A549 treated with Mapracorat at 1 μM for 4 hours (cell line): ENCODE data around the gene PLLP. TPM values are rescaled to one million over a fixed set of nuclear protein-coding genes. Genes with fewer than 3 reads are reported as not detected.

Experiments used
- total RNA-seq: library from RNA; stranded (reverse); fragments of 200-300 nt; extraction: Qiagen RNA extraction; gene quantifications from 5 replicates; pipeline ENCODE4 v1.2.3, GENCODE V29; 2022

Gene PLLP
- 1.1 to 1.8 TPM (median 1.6 TPM) in 5 replicates for total RNA-seq

GRCh38 chr16:57284209-57284951 is at the start of gene PLLP:
TSS of gene PLLP (minus strand) at chr16:57284672. CDS start at chr16:57284540, 132 bp downstream.

DNA sequence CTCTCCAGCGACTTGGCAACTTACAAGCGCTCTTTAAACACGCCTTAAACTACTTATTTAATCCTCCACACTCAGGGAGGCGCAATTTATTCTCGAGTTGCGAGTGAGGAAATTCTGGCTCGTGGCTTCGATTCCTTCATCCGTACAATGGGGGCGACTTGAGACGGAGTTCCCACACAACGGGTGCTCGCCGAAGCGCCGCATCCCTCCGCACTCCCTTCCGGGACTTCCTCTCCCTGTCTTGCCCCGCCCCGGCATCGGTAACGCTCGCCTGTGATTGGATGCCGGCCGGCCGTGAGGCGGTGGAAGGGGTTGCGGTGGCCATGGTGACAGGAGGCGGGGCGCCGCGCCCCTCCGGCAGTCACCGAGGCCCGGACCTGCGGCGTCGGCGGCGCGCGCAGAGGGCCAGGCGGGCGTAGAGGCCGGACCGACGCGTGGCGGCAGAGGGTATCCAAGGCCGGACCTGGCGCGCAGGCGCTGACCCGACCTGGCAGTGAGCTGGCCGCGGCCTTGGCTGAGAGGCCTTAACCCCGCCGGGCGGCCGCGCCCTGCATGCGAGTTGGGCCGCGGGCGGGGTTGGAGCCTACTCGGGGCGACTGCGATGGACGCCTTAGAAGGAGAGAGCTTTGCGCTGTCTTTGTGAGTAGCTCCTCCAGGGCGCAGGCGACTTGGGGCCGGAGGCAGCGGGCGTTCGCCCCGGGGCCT is 39.6 kb downstream of the PLLP start, which contains the start of gene ARL2BP:
ARL2BP (plus strand) TSS at position 493 of the 705 bp plus-strand sequence; CDS start at position 602, 109 bp downstream.

Other genes starting within 250 kb of the PLLP start
- 41.8 to 49.2 TPM (median 43.7 TPM) in 5 replicates for gene CPNE2, start 192.1 kb downstream of the PLLP start, total RNA-seq
- gene PSME3IP1, start 98.6 kb downstream of the PLLP start, total RNA-seq: 79.2 to 113 TPM (median 88.8 TPM) in 5 replicates
- gene RSPRY1, start 98.3 kb downstream of the PLLP start, total RNA-seq: 27.7 to 36.2 TPM (median 34.9 TPM) in 5 replicates
- 73.1 to 80.0 TPM (median 76.6 TPM) in 5 replicates for gene ARL2BP, start 39.4 kb downstream of the PLLP start, total RNA-seq
- 0.05 to 0.07 TPM (median 0.07 TPM) in 4 of 5 replicates, not detected in the other for gene CCL22, start 74.1 kb upstream of the PLLP start, total RNA-seq
- 0.07 to 0.18 TPM (median 0.12 TPM) in 5 replicates for gene CX3CL1, start 87.8 kb upstream of the PLLP start, total RNA-seq
- not detected in 5 replicates for gene CCL17, start 120.1 kb upstream of the PLLP start, total RNA-seq
- gene CIAPIN1, start 162.7 kb upstream of the PLLP start, total RNA-seq: 69.9 to 90.8 TPM (median 74.6 TPM) in 5 replicates
- 39.1 to 53.2 TPM (median 50.2 TPM) in 5 replicates for gene COQ9, start 162.8 kb upstream of the PLLP start, total RNA-seq
- 102 to 167 TPM (median 109 TPM) in 5 replicates for gene POLR2C, start 178.0 kb upstream of the PLLP start, total RNA-seq
- 31.7 to 45.5 TPM (median 40.7 TPM) in 5 replicates for gene DOK4, start 201.8 kb upstream of the PLLP start, total RNA-seq